Kidney epithelial cell (primary cell): ENCODE data around the gene FAM120B. TPM values are rescaled to one million over a fixed set of nuclear protein-coding genes. Genes with fewer than 3 reads are reported as not detected.

ENCODE experiments used
- DNase-seq: peaks from one replicate; pipeline ENCODE4 v3.0.0-alpha.2; 2010; ENCODE audit warnings: low read depth
- H3K27me3 ChIP-seq: 2 replicates; pipeline ENCODE4 v1.6.0; 2011; ENCODE audit warnings: low read length; ENCODE audit not compliant: control insufficient read depth, insufficient read depth
- H3K36me3 ChIP-seq: 2 replicates; pipeline ENCODE4 v1.5.1; 2011; ENCODE audit warnings: low read length; ENCODE audit not compliant: control insufficient read depth, insufficient read depth
- H3K4me3 ChIP-seq: 2 replicates; pipeline ENCODE4 v1.5.1; 2011; ENCODE audit warnings: low read depth, mild to moderate bottlenecking, control low read depth, low read length
- CTCF ChIP-seq: IDR thresholded peaks from 2 replicates; pipeline ENCODE4 v1.5.1; 2011; ENCODE audit warnings: mild to moderate bottlenecking, moderate library complexity, low read length, control low read depth, inconsistent platforms; ENCODE audit not compliant: insufficient read depth, poor library complexity, severe bottlenecking
- total RNA-seq: library from RNA; depleted of rRNA; stranded (reverse); fragments of >200 nt; gene quantifications from 2 replicates; pipeline ENCODE4 v1.2.3, GENCODE V29; 2015

Gene FAM120B
- total RNA-seq, 1 donor from 2014 or later: 12.4 TPM

- no peak for TF ChIP-seq CTCF
- peaks cover 66% of the 10 kb centered on the region for H3K27me3 ChIP-seq
- H3K4me3 ChIP-seq: no peak overlapping the region
- no peak for DNase-seq
- no peaks in the 10 kb centered on the region for H3K36me3 ChIP-seq
These were observed 12.2 kb upstream of the FAM120B start for GRCh38 chr6:170294298-170294730.

GRCh38 chr6:170294813-170295509, 11.6 kb upstream of the FAM120B start:
- H3K36me3 ChIP-seq: no peaks in the 10 kb centered on the region
- H3K27me3 ChIP-seq: peaks cover 61% of the 10 kb centered on the region
- no peak for TF ChIP-seq CTCF
- DNase-seq: no peak
- H3K4me3 ChIP-seq: peak overlapping the region; percentile 36

- no peak for DNase-seq
- peaks cover 53% of the 10 kb centered on the region for H3K27me3 ChIP-seq
- H3K4me3 ChIP-seq: peak overlapping the region; percentile 36
- no peak for TF ChIP-seq CTCF
- H3K36me3 ChIP-seq: no peaks in the 10 kb centered on the region
These were observed 10.8 kb upstream of the FAM120B start for GRCh38 chr6:170295510-170296422.

- Histone ChIP-seq H3K27me3 (peaks cover 50% of the 10 kb centered on the region), H3K36me3 (no peaks in the 10 kb centered on the region), H3K4me3 (peak overlapping the region; percentile 36)
- TF ChIP-seq CTCF: no peak
- no peak for DNase-seq
These were observed 10.2 kb upstream of the FAM120B start for GRCh38 chr6:170296423-170296745.

- TF ChIP-seq CTCF: no peak
- Histone ChIP-seq H3K27me3 (peaks cover 44% of the 10 kb centered on the region), H3K4me3 (peak overlapping the region; percentile 5), H3K36me3 (no peaks in the 10 kb centered on the region)
- DNase-seq: peak; percentile 18
These were observed 9.6 kb upstream of the FAM120B start for GRCh38 chr6:170296746-170297575.
